ENCODE measurements around the gene SLC15A1.

The SLC15A1 gene

DNA sequence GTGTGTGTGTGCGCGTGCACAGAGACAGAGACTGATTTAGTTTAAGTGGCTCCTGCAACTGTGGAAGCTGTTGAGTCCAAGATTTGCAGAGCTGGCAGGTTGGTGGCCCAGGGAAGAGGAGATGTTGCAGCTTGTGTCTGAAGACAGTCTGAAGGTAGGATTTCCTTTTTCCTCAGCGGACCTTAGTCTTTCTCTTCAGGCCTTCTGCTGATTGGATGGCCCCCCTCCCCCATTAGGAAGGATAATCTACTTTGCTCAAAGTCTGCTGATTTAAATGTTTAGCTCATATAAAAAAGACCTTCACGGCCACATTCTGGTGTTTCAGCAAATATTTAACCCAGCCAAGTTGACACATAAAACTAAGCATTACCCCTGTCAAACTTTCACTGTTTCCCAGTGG lies 84.3 kb downstream of the SLC15A1 start:
- 88 to 94% methylated on average over 4 of the region's 4 CpGs for WGBS, 2 experiments
- H3K4me3 ChIP-seq (ENCODE audit: insufficient read depth, low read depth, low read length) = no peak overlapping the region
- H3K27ac ChIP-seq (ENCODE audit: insufficient read depth, low read depth, low read length, poor library complexity, severe bottlenecking) = no peak overlapping the region
- H3K27me3 ChIP-seq (ENCODE audit: control insufficient read depth, insufficient read depth, low read length, poor library complexity, severe bottlenecking) = no peaks in the 10 kb centered on the region
- H3K4me1 ChIP-seq (ENCODE audit: control insufficient read depth, insufficient read depth, low read length) = peaks cover 6% of the 10 kb centered on the region
- H3K36me3 ChIP-seq (ENCODE audit: control insufficient read depth, insufficient read depth, low read length) = no peaks in the 10 kb centered on the region
- no peaks in the 10 kb centered on the region for H3K9me3 ChIP-seq (ENCODE audit: control insufficient read depth, low read length)

DNA sequence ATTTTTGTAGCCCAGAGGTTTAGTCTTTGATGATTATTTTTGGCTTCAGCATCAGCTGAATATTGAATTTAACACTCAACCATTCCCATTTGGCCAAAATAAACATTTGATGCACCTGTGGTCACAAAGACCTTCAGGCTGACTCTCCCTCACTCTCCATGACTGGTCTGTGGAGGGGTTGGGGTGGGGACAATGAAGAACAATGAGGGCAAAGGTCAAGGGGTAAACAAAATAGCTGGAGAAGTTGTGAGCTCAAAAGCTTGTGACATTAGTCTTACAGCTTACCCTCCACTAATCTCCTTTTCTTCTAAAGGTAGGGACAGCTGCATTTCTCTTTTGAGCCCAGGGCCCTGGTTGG lies 86.9 kb downstream of the SLC15A1 start:
- peaks cover 6% of the 10 kb centered on the region for H3K4me1 ChIP-seq (ENCODE audit: control insufficient read depth, insufficient read depth, low read length)
- H3K4me3 ChIP-seq (ENCODE audit: insufficient read depth, low read depth, low read length) = no peak overlapping the region
- H3K36me3 ChIP-seq (ENCODE audit: control insufficient read depth, insufficient read depth, low read length) = no peaks in the 10 kb centered on the region
- H3K27me3 ChIP-seq (ENCODE audit: control insufficient read depth, insufficient read depth, low read length, poor library complexity, severe bottlenecking) = no peaks in the 10 kb centered on the region
- H3K27ac ChIP-seq (ENCODE audit: insufficient read depth, low read depth, low read length, poor library complexity, severe bottlenecking) = no peak overlapping the region
- H3K9me3 ChIP-seq (ENCODE audit: control insufficient read depth, low read length) = no peaks in the 10 kb centered on the region

DNA sequence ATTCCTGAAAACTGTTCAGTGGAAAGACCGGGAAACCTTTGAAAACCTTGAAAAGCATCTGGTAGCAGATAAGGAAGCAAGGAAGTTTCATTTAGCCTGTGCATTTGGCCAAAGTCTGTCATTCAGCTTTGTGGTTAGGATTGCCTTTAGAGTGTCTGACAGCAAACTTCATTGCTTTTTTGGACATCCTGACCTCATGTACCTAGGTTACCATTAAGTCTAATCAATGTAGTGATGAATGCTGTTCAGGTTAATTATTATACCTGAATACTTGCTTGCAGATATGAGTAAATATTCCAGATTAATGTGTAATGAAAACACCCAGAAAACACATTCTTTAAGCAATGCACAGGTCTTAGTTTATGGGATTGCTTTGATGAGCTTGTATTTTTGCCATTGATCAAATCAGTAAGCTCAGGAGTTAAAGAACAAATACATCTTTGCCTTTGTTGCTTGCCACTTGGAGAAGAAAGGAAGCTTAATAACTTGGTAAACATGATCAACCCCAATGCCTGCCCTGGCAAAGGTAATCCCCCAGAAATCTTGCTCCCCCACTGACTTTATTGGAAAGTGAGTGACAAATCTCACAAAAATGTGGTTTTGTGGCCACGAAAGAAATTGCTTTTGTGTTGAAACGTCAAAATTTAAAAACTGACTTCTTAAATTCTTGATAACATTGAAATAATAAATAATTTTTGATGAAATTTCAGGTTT lies 87.4 kb downstream of the SLC15A1 start:
- Histone ChIP-seq H3K4me1 (ENCODE audit: control insufficient read depth, insufficient read depth, low read length) (peaks cover 6% of the 10 kb centered on the region), H3K27ac (ENCODE audit: insufficient read depth, low read depth, low read length, poor library complexity, severe bottlenecking) (no peak overlapping the region), H3K4me3 (ENCODE audit: insufficient read depth, low read depth, low read length) (no peak overlapping the region), H3K27me3 (ENCODE audit: control insufficient read depth, insufficient read depth, low read length, poor library complexity, severe bottlenecking) (no peaks in the 10 kb centered on the region), H3K9me3 (ENCODE audit: control insufficient read depth, low read length) (no peaks in the 10 kb centered on the region), H3K36me3 (ENCODE audit: control insufficient read depth, insufficient read depth, low read length) (no peaks in the 10 kb centered on the region)
- 91 to 99% methylated on average over 2 to 3 of the region's 3 CpGs for WGBS, 2 experiments

GRCh38 chr13:98664510-98664909 lies 88.0 kb downstream of the SLC15A1 start:
- H3K27me3 ChIP-seq (ENCODE audit: control insufficient read depth, insufficient read depth, low read length, poor library complexity, severe bottlenecking) = no peaks in the 10 kb centered on the region
- H3K9me3 ChIP-seq (ENCODE audit: control insufficient read depth, low read length) = no peaks in the 10 kb centered on the region
- H3K36me3 ChIP-seq (ENCODE audit: control insufficient read depth, insufficient read depth, low read length) = no peaks in the 10 kb centered on the region
- H3K4me1 ChIP-seq (ENCODE audit: control insufficient read depth, insufficient read depth, low read length) = peaks cover 6% of the 10 kb centered on the region
- H3K27ac ChIP-seq (ENCODE audit: insufficient read depth, low read depth, low read length, poor library complexity, severe bottlenecking) = no peak overlapping the region
- no peak overlapping the region for H3K4me3 ChIP-seq (ENCODE audit: insufficient read depth, low read depth, low read length)
- WGBS, 2 experiments = 94 to 100% methylated on average over 1 of the region's 1 CpG

DNA sequence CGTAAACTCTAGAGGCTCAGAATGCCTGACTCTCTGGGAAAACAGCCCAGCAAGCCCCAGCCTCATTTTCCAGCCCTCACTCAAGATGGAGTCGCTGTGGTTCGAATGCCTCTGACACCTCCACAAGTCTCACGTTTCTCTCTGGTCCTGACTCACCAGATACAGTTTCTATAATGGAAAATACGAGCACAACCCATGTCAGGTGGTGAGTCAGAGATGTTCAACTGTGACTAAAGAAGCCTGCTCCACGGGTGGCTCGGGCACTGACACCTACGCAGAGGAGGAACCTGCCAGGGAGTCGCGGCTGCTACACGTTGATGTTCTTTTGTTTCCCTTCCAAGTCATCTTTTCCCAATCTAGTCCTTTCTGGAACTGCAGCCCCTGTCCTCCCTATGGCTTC lies 88.4 kb downstream of the SLC15A1 start:
- H3K4me3 ChIP-seq (ENCODE audit: insufficient read depth, low read depth, low read length) = no peak overlapping the region
- no peak overlapping the region for H3K27ac ChIP-seq (ENCODE audit: insufficient read depth, low read depth, low read length, poor library complexity, severe bottlenecking)
- no peaks in the 10 kb centered on the region for H3K27me3 ChIP-seq (ENCODE audit: control insufficient read depth, insufficient read depth, low read length, poor library complexity, severe bottlenecking)
- 82 to 83% methylated on average over 11 of the region's 11 CpGs for WGBS, 2 experiments
- H3K36me3 ChIP-seq (ENCODE audit: control insufficient read depth, insufficient read depth, low read length) = no peaks in the 10 kb centered on the region
- H3K4me1 ChIP-seq (ENCODE audit: control insufficient read depth, insufficient read depth, low read length) = peaks cover 6% of the 10 kb centered on the region
- no peaks in the 10 kb centered on the region for H3K9me3 ChIP-seq (ENCODE audit: control insufficient read depth, low read length)

GRCh38 chr13:98658131-98658530 lies 94.3 kb downstream of the SLC15A1 start:
- H3K27me3 ChIP-seq (ENCODE audit: control insufficient read depth, insufficient read depth, low read length, poor library complexity, severe bottlenecking) = no peaks in the 10 kb centered on the region
- no peak overlapping the region for H3K4me3 ChIP-seq (ENCODE audit: insufficient read depth, low read depth, low read length)
- no peaks in the 10 kb centered on the region for H3K4me1 ChIP-seq (ENCODE audit: control insufficient read depth, insufficient read depth, low read length)
- no peak overlapping the region for H3K27ac ChIP-seq (ENCODE audit: insufficient read depth, low read depth, low read length, poor library complexity, severe bottlenecking)
- no peaks in the 10 kb centered on the region for H3K9me3 ChIP-seq (ENCODE audit: control insufficient read depth, low read length)
- H3K36me3 ChIP-seq (ENCODE audit: control insufficient read depth, insufficient read depth, low read length) = no peaks in the 10 kb centered on the region
- 89 to 93% methylated on average over 5 of the region's 5 CpGs for WGBS, 2 experiments

GRCh38 chr13:98657506-98658085 lies 94.9 kb downstream of the SLC15A1 start:
- H3K9me3 ChIP-seq (ENCODE audit: control insufficient read depth, low read length) = no peaks in the 10 kb centered on the region
- WGBS, 2 experiments = 91 to 94% methylated on average over 7 to 8 of the region's 8 CpGs
- H3K27me3 ChIP-seq (ENCODE audit: control insufficient read depth, insufficient read depth, low read length, poor library complexity, severe bottlenecking) = no peaks in the 10 kb centered on the region
- no peak overlapping the region for H3K4me3 ChIP-seq (ENCODE audit: insufficient read depth, low read depth, low read length)
- H3K27ac ChIP-seq (ENCODE audit: insufficient read depth, low read depth, low read length, poor library complexity, severe bottlenecking) = no peak overlapping the region
- no peaks in the 10 kb centered on the region for H3K4me1 ChIP-seq (ENCODE audit: control insufficient read depth, insufficient read depth, low read length)
- H3K36me3 ChIP-seq (ENCODE audit: control insufficient read depth, insufficient read depth, low read length) = no peaks in the 10 kb centered on the region

- no peak overlapping the region for H3K4me3 ChIP-seq (ENCODE audit: insufficient read depth, low read depth, low read length)
- no peak overlapping the region for H3K27ac ChIP-seq (ENCODE audit: insufficient read depth, low read depth, low read length, poor library complexity, severe bottlenecking)
- H3K36me3 ChIP-seq (ENCODE audit: control insufficient read depth, insufficient read depth, low read length) = no peaks in the 10 kb centered on the region
- H3K9me3 ChIP-seq (ENCODE audit: control insufficient read depth, low read length) = no peaks in the 10 kb centered on the region
- no peaks in the 10 kb centered on the region for H3K4me1 ChIP-seq (ENCODE audit: control insufficient read depth, insufficient read depth, low read length)
- 94 to 96% methylated on average over 3 of the region's 3 CpGs for WGBS, 2 experiments
- no peaks in the 10 kb centered on the region for H3K27me3 ChIP-seq (ENCODE audit: control insufficient read depth, insufficient read depth, low read length, poor library complexity, severe bottlenecking)
These were observed 96.2 kb downstream of the SLC15A1 start for GRCh38 chr13:98656223-98656622.

- H3K36me3 ChIP-seq (ENCODE audit: control insufficient read depth, insufficient read depth, low read length) = no peaks in the 10 kb centered on the region
- no peak overlapping the region for H3K4me3 ChIP-seq (ENCODE audit: insufficient read depth, low read depth, low read length)
- no peak overlapping the region for H3K27ac ChIP-seq (ENCODE audit: insufficient read depth, low read depth, low read length, poor library complexity, severe bottlenecking)
- no peaks in the 10 kb centered on the region for H3K27me3 ChIP-seq (ENCODE audit: control insufficient read depth, insufficient read depth, low read length, poor library complexity, severe bottlenecking)
- no peaks in the 10 kb centered on the region for H3K4me1 ChIP-seq (ENCODE audit: control insufficient read depth, insufficient read depth, low read length)
- 45 to 54% methylated on average over 9 of the region's 9 CpGs for WGBS, 2 experiments
- H3K9me3 ChIP-seq (ENCODE audit: control insufficient read depth, low read length) = no peaks in the 10 kb centered on the region
These were observed 98.9 kb downstream of the SLC15A1 start for GRCh38 chr13:98653463-98653985.

DNA sequence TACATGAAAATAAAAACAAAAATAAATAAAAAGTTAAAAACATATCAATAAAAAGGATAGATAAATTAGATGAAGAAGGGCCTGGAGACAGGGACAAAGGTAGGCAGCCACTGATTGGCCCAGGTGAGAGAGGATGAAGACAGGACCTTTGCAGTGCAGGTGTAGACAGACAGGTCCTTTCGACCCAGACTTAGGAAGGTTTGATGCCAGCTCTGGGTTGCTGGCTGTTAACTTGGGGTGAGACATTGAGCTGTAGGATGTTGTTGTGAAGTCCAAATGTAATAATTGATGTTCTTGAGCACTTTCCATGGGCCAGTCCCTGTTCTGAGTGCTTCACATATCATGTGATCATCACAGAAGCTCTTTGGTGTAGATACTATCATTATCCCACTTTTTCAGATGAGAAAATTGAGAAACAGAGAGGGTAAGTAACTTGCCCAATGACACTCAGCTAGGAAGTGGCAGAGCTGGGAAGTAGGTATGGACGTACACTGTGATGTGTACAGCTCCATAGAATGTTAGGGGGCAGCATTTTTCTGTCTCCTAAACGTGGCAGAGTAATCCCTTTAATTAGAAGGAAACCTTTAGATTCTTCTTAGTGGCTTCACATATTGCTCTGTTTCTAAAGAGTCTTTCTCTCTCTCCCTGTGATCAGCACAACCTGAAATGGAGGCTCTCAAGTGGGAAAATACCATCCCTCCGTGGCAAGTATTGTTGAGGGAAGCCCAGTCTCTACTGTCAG lies 99.6 kb downstream of the SLC15A1 start:
- no peak overlapping the region for H3K27ac ChIP-seq (ENCODE audit: insufficient read depth, low read depth, low read length, poor library complexity, severe bottlenecking)
- no peak overlapping the region for H3K4me3 ChIP-seq (ENCODE audit: insufficient read depth, low read depth, low read length)
- WGBS, 2 experiments = 55 to 58% methylated on average over 4 of the region's 4 CpGs
- H3K36me3 ChIP-seq (ENCODE audit: control insufficient read depth, insufficient read depth, low read length) = no peaks in the 10 kb centered on the region
- no peaks in the 10 kb centered on the region for H3K27me3 ChIP-seq (ENCODE audit: control insufficient read depth, insufficient read depth, low read length, poor library complexity, severe bottlenecking)
- no peaks in the 10 kb centered on the region for H3K9me3 ChIP-seq (ENCODE audit: control insufficient read depth, low read length)
- no peaks in the 10 kb centered on the region for H3K4me1 ChIP-seq (ENCODE audit: control insufficient read depth, insufficient read depth, low read length)

All from ectodermal cell (in vitro differentiated cells).